ENCODE measurements around the gene CASP10.

The CASP10 gene

GRCh38 chr2:201244829-201245228 lies 61.9 kb downstream of the CASP10 start:
- no peak overlapping the region for H3K4me3 ChIP-seq (ENCODE audit: low read depth, low read length)
- TF ChIP-seq CTCF (conservative IDR thresholded peaks at IDR 0.05; ENCODE audit: low read depth, low read length), result no peak
- DNase-seq (ENCODE audit: low read depth), result no peak

- TF ChIP-seq CTCF (conservative IDR thresholded peaks at IDR 0.05; ENCODE audit: low read depth, low read length), result no peak
- no peak overlapping the region for H3K4me3 ChIP-seq (ENCODE audit: low read depth, low read length)
- no peak for DNase-seq (ENCODE audit: low read depth)
Observed at GRCh38 chr2:201246280-201246679, 63.3 kb downstream of the CASP10 start.

GRCh38 chr2:201248288-201248844 lies 65.4 kb downstream of the CASP10 start:
- H3K4me3 ChIP-seq (ENCODE audit: low read depth, low read length), result no peak overlapping the region
- TF ChIP-seq CTCF (conservative IDR thresholded peaks at IDR 0.05; ENCODE audit: low read depth, low read length), result no peak
- DNase-seq (ENCODE audit: low read depth), result no peak

DNA sequence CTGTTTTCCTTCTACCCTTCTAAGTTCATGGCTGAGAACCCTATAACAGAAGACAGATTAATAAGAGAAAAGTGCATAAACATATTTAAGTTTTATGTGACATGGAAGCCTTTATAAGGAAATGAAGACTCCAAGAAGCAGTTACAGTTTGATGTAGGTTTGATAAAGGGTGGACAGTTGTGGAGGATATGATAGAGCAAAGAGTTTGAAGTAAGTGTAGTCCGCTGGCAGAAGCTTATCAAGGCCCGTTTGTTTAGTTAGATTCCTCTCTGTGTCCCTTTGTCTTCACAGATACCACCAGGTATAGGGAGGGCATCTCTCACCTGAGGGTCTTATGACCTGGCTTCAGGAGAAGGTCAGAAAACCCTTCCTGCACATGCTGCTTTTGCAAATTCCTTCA lies 66.9 kb downstream of the CASP10 start:
- no peak for TF ChIP-seq CTCF (conservative IDR thresholded peaks at IDR 0.05; ENCODE audit: low read depth, low read length)

GRCh38 chr2:201250741-201251140 lies 67.8 kb downstream of the CASP10 start:
- no peak for TF ChIP-seq CTCF (conservative IDR thresholded peaks at IDR 0.05; ENCODE audit: low read depth, low read length)
- DNase-seq (ENCODE audit: low read depth), result no peak
- H3K4me3 ChIP-seq (ENCODE audit: low read depth, low read length), result no peak overlapping the region

More for the DNA sequence above, 66.9 kb downstream of the CASP10 start:
- no peak for DNase-seq (ENCODE audit: low read depth)
- H3K4me3 ChIP-seq (ENCODE audit: low read depth, low read length), result no peak overlapping the region

- no peak for TF ChIP-seq CTCF (conservative IDR thresholded peaks at IDR 0.05; ENCODE audit: low read depth, low read length)
- no peak overlapping the region for H3K4me3 ChIP-seq (ENCODE audit: low read depth, low read length)
- DNase-seq (ENCODE audit: low read depth), result peak; percentile 56
Observed at GRCh38 chr2:201254081-201254730, 71.3 kb downstream of the CASP10 start.

Data from choroid plexus epithelial cell (primary cell).